Panc1 (cell line): Measurements from ENCODE around the gene ACSS1. TPM values are rescaled to one million over a fixed set of nuclear protein-coding genes. Genes with fewer than 3 reads are reported as not detected.

Experiments used
- ATAC-seq: fragments of 200-7000 bp; cut with Tn5 transposase; 2 replicates; pipeline ENCODE4 v1.9.1; 2020; ENCODE audit warnings: mild to moderate bottlenecking, moderate library complexity
- BruUV-seq: library from RNA; stranded (reverse); fragments of 400-500 nt; replicated peaks from 2 replicates; lab custom pipeline; 2021; lab: Mats Ljungman, UMichigan
- CTCF ChIA-PET: fragments of 300-600 bp; sonication (Branson Sonifier 250); formaldehyde crosslinking; loops from one replicate; lab custom pipeline; 2022; ENCODE audit warnings: antibody characterized with exemption; lab: Charles Lee
- POLR2A ChIA-PET: fragments of 300-600 bp; sonication (Branson Sonifier 250); formaldehyde crosslinking; loops from one replicate; lab custom pipeline; 2022; ENCODE audit warnings: antibody characterized with exemption; lab: Charles Lee
- DNase-seq: peaks from one replicate; pipeline ENCODE4 v3.0.0-alpha.2; 2010; ENCODE audit warnings: low read depth, low spot score
- H3K27ac ChIP-seq: 2 replicates; pipeline ENCODE4 v1.5.1; 2011; ENCODE audit warnings: mild to moderate bottlenecking, low read length, inconsistent platforms
- H3K27me3 ChIP-seq: fragments of 200-500 bp; sonication (Bioruptor generic); 2 replicates; pipeline ENCODE4 v1.6.0; 2014; ENCODE audit warnings: low read length, inconsistent platforms; ENCODE audit not compliant: control insufficient read depth, insufficient read depth
- H3K36me3 ChIP-seq: fragments of 200-500 bp; sonication (Bioruptor generic); 2 replicates; pipeline ENCODE4 v1.5.1; 2014; ENCODE audit warnings: inconsistent platforms, mild to moderate bottlenecking, low read length, moderate library complexity; ENCODE audit not compliant: control insufficient read depth, insufficient read depth
- H3K4me1 ChIP-seq: 2 replicates; pipeline ENCODE4 v1.5.1; 2011; ENCODE audit warnings: inconsistent platforms, mild to moderate bottlenecking, low read length, moderate library complexity; ENCODE audit not compliant: control insufficient read depth, insufficient read depth
- H3K4me3 ChIP-seq, 2 experiments: 2 replicates each; pipeline ENCODE4 v1.5.1; 2011 to 2012; ENCODE audit warnings: low read depth in 2 of 2, low read length in 2 of 2, mild to moderate bottlenecking in 2 of 2, inconsistent platforms in 1 of 2, moderate library complexity in 1 of 2
- H3K9me3 ChIP-seq: fragments of 200-500 bp; sonication (Bioruptor generic); 2 replicates; pipeline ENCODE4 v1.5.1; 2014; ENCODE audit warnings: low read depth, mild to moderate bottlenecking, inconsistent platforms, low read length, moderate library complexity; ENCODE audit not compliant: control insufficient read depth, insufficient read depth
- CTCF ChIP-seq: fragments of 450-650 bp; IDR thresholded peaks from 2 replicates; pipeline ENCODE4 v1.5.1; 2017; ENCODE audit warnings: mild to moderate bottlenecking
- POLR2AphosphoS5 ChIP-seq: IDR thresholded peaks from 2 replicates; pipeline ENCODE4 v1.6.1; 2012; ENCODE audit warnings: mild to moderate bottlenecking, low read depth, low read length, moderate library complexity
- REST ChIP-seq, 2 experiments: IDR thresholded peaks; 2 replicates each; pipeline ENCODE4 v1.6.1; 2011 to 2012; ENCODE audit warnings: low read depth in 2 of 2, control low read depth in 1 of 2, low read length in 1 of 2, mild to moderate bottlenecking in 1 of 2, moderate library complexity in 1 of 2; ENCODE audit not compliant: insufficient read depth in 1 of 2
- SIN3A ChIP-seq: IDR thresholded peaks from 2 replicates; pipeline ENCODE4 v1.6.1; 2012; ENCODE audit warnings: low read depth, mild to moderate bottlenecking, low read length, moderate library complexity, borderline replicate concordance; ENCODE audit not compliant: insufficient read depth
- TCF7L2 ChIP-seq: IDR thresholded peaks from 2 replicates; pipeline ENCODE4 v1.6.1; 2011; ENCODE audit warnings: mild to moderate bottlenecking, low read depth, low read length, inconsistent platforms
- in situ Hi-C: cut with HindIII; loops from 2 replicates; pipeline ENCODE4 v1.10.0; 2016; ENCODE audit warnings: low sequenced_read_pairs, low pct_unique_long_range_greater_than_20kb
- intact Hi-C: fragments of 100-400 bp; cut with micrococcal nuclease; formaldehyde crosslinking; loops from one replicate; pipeline ENCODE4 v1.10.0; 2022; ENCODE audit not compliant: unreplicated experiment
- total RNA-seq: library from RNA; stranded (reverse); gene quantifications from one replicate; pipeline ENCODE4 v1.2.1, GENCODE V29; 2021; ENCODE audit not compliant: unreplicated experiment

Gene ACSS1
- total RNA-seq, 1 experiment from 2014 or later, result 32.2 TPM

GRCh38 chr20:24998121-24998520 is 59.8 kb downstream of the ACSS1 start:
- DNase-seq (no peak), ATAC-seq (no peak)
- intact Hi-C loops (loop anchor here (10.0 kb wide), 1 partner anchor 297 kb away; no protein-coding TSS in a partner anchor), in situ Hi-C loops (no loop called here)
- peaks cover 34% of the 10 kb centered on the region for H3K4me1 ChIP-seq
- TF ChIP-seq REST (IDR thresholded peaks at IDR 0.05; ENCODE audit: insufficient read depth in 1 of 2, low read depth in 2 of 2, low read length in 1 of 2), result no peak
- no peak for TF ChIP-seq TCF7L2
- TF ChIP-seq POLR2AphosphoS5, result no peak
- no peak for TF ChIP-seq CTCF
- no peak for TF ChIP-seq SIN3A
- no TSS peak for BruUV-seq
- no peak overlapping the region for H3K4me3 ChIP-seq
- ChIA-PET POLR2A (no interaction called here), CTCF (interaction anchor here (1.5 kb wide), 1 partner anchor 180 kb away, joined by 4 read pairs; no protein-coding TSS in a partner anchor)
- H3K27me3 ChIP-seq, result no peaks in the 10 kb centered on the region
- no peaks in the 10 kb centered on the region for H3K36me3 ChIP-seq
- H3K9me3 ChIP-seq, result peaks cover 3% of the 10 kb centered on the region; the same call in 1 of the 2 replicates
- H3K27ac ChIP-seq, result no peak overlapping the region; the same call in 1 of the 2 replicates

- Histone ChIP-seq H3K4me3 (no peak overlapping the region), H3K27me3 (no peaks in the 10 kb centered on the region), H3K36me3 (no peaks in the 10 kb centered on the region; the same call in 1 of the 2 replicates), H3K9me3 (no peaks in the 10 kb centered on the region), H3K27ac (peak overlapping the region; percentile 61), H3K4me1 (peaks cover 35% of the 10 kb centered on the region)
- ChIA-PET CTCF (interaction anchor here (0.7 to 1.9 kb wide), 3 partner anchors 28 to 182 kb away, joined by 5 to 11 read pairs (median 5); no protein-coding TSS in a partner anchor), POLR2A (no interaction called here)
- no peak for ATAC-seq
- DNase-seq, result no peak
- no TSS peak for BruUV-seq
- TF ChIP-seq SIN3A (no peak), CTCF (no peak), POLR2AphosphoS5 (no peak), REST (IDR thresholded peaks at IDR 0.05; ENCODE audit: insufficient read depth in 1 of 2, low read depth in 2 of 2, low read length in 1 of 2) (no peak), TCF7L2 (no peak)
- intact Hi-C loops (loop anchor here (10.0 kb wide), 1 partner anchor 298 kb away; no protein-coding TSS in a partner anchor), in situ Hi-C loops (no loop called here)
These were observed 61.2 kb downstream of the ACSS1 start for GRCh38 chr20:24996449-24997377.
